ENCODE data around the gene TEAD4. TPM values are rescaled to one million over a fixed set of nuclear protein-coding genes. Genes with fewer than 3 reads are reported as not detected.

Gene TEAD4
- total and polyA plus RNA-seq, 2 donors (not counting 1 experiment from before 2014, with no cell fraction given), result not detected

GRCh38 chr12:2979806-2980205 is 20.6 kb downstream of the TEAD4 start:
- Histone ChIP-seq H3K4me2 (replicated peaks; ENCODE audit: low read depth, low read length, poor library complexity, severe bottlenecking) (no peak overlapping the region), H3K4me3 (ENCODE audit: control extremely low read depth in 1 of 5, extremely low read depth in 1 of 5, insufficient read depth in 1 of 5, low read depth in 2 of 5, low read length in 4 of 5) (no peak overlapping the region), H3K9me3 (ENCODE audit: control extremely low read depth in 1 of 3, control insufficient read depth in 2 of 3, insufficient read depth in 1 of 3, low read length in 2 of 3) (no peaks in the 10 kb centered on the region), H3K27me3 (replicated peaks in 1 of 4; ENCODE audit: control extremely low read depth in 1 of 4, control insufficient read depth in 3 of 4, insufficient read depth in 4 of 4, low read length in 3 of 4) (no peaks in the 10 kb centered on the region), H3K79me2 (ENCODE audit: control insufficient read depth, insufficient read depth, low read length) (no peaks in the 10 kb centered on the region), H3K4me1 (ENCODE audit: control insufficient read depth in 2 of 2, insufficient read depth in 2 of 2, low read length in 2 of 2) (no peaks in the 10 kb centered on the region), H4K20me1 (ENCODE audit: control insufficient read depth, insufficient read depth, low read length, poor library complexity, severe bottlenecking) (no peaks in the 10 kb centered on the region), H2AFZ (ENCODE audit: insufficient read depth, low read depth, low read length, poor library complexity, severe bottlenecking) (no peak overlapping the region), H3K36me3 (replicated peaks in 1 of 2; ENCODE audit: control extremely low read depth in 1 of 2, control insufficient read depth in 1 of 2, extremely low read depth in 1 of 2, insufficient read depth in 2 of 2, low read length in 1 of 2) (no peaks in the 10 kb centered on the region), H3K27ac (ENCODE audit: low read length in 2 of 2) (no peak overlapping the region), H3K9ac (ENCODE audit: low read length) (no peak overlapping the region)
- WGBS (ENCODE audit: insufficient coverage), result 77% methylated on average over 3 of the region's 4 CpGs
- Mint-ChIP-seq H3K27me3 (no peaks in the 10 kb centered on the region), H3K27ac (no peak overlapping the region), H3K4me3 (no peak overlapping the region), H3K9me3 (ENCODE audit: insufficient read depth) (no peaks in the 10 kb centered on the region), H3K4me1 (no peaks in the 10 kb centered on the region)
- POLR2A ChIA-PET, result no interaction called here
- intact Hi-C loops (cut with micrococcal nuclease), result no loop called here
- CTCF ChIA-PET, result no interaction called here
- ATAC-seq (ENCODE audit: low read depth) (no peak), DNase-seq (no peak)
- no peak for TF ChIP-seq CTCF (IDR thresholded peaks at IDR 0.05)
- no peak for TF ChIP-seq EZH2 (IDR thresholded peaks at IDR 0.05; ENCODE audit: borderline replicate concordance, insufficient read depth, low read depth, low read length, poor library complexity, severe bottlenecking)

- H3K27ac ChIP-seq (ENCODE audit: low read length in 2 of 2), result no peak overlapping the region
- H3K4me1 ChIP-seq (ENCODE audit: control insufficient read depth in 2 of 2, insufficient read depth in 2 of 2, low read length in 2 of 2), result no peaks in the 10 kb centered on the region
- H4K20me1 ChIP-seq (ENCODE audit: control insufficient read depth, insufficient read depth, low read length, poor library complexity, severe bottlenecking), result no peaks in the 10 kb centered on the region
- H3K4me3 ChIP-seq (ENCODE audit: control extremely low read depth in 1 of 5, extremely low read depth in 1 of 5, insufficient read depth in 1 of 5, low read depth in 2 of 5, low read length in 4 of 5), result no peak overlapping the region
- CTCF ChIA-PET, result no interaction called here
- no peak for TF ChIP-seq EZH2 (IDR thresholded peaks at IDR 0.05; ENCODE audit: borderline replicate concordance, insufficient read depth, low read depth, low read length, poor library complexity, severe bottlenecking)
- no peak for TF ChIP-seq CTCF (IDR thresholded peaks at IDR 0.05)
- intact Hi-C loops (cut with micrococcal nuclease), result no loop called here
- no peak overlapping the region for H3K9ac ChIP-seq (ENCODE audit: low read length)
- H3K9me3 ChIP-seq (ENCODE audit: control extremely low read depth in 1 of 3, control insufficient read depth in 2 of 3, insufficient read depth in 1 of 3, low read length in 2 of 3), result no peaks in the 10 kb centered on the region
- POLR2A ChIA-PET, result no interaction called here
- ATAC-seq (ENCODE audit: low read depth), result no peak
- no peak overlapping the region for H3K4me3 Mint-ChIP-seq
- H3K4me2 ChIP-seq (replicated peaks; ENCODE audit: low read depth, low read length, poor library complexity, severe bottlenecking), result no peak overlapping the region
- H3K27me3 Mint-ChIP-seq, result no peaks in the 10 kb centered on the region
- no peak for DNase-seq
- H3K27ac Mint-ChIP-seq, result no peak overlapping the region
- no peak overlapping the region for H2AFZ ChIP-seq (ENCODE audit: insufficient read depth, low read depth, low read length, poor library complexity, severe bottlenecking)
- WGBS (ENCODE audit: insufficient coverage), result 81% methylated on average over 7 of the region's 7 CpGs
- H3K79me2 ChIP-seq (ENCODE audit: control insufficient read depth, insufficient read depth, low read length), result no peaks in the 10 kb centered on the region
- no peaks in the 10 kb centered on the region for H3K9me3 Mint-ChIP-seq (ENCODE audit: insufficient read depth)
- no peaks in the 10 kb centered on the region for H3K36me3 ChIP-seq (replicated peaks in 1 of 2; ENCODE audit: control extremely low read depth in 1 of 2, control insufficient read depth in 1 of 2, extremely low read depth in 1 of 2, insufficient read depth in 2 of 2, low read length in 1 of 2)
- no peaks in the 10 kb centered on the region for H3K4me1 Mint-ChIP-seq
- no peaks in the 10 kb centered on the region for H3K27me3 ChIP-seq (replicated peaks in 1 of 4; ENCODE audit: control extremely low read depth in 1 of 4, control insufficient read depth in 3 of 4, insufficient read depth in 4 of 4, low read length in 3 of 4)
These were observed 21.4 kb downstream of the TEAD4 start for GRCh38 chr12:2980630-2981029.

All from B cell (primary cell).